Psoas muscle (tissue), 8 donors: ENCODE measurements around the gene POLR3E. TPM values are rescaled to one million over a fixed set of nuclear protein-coding genes. Genes with fewer than 3 reads are reported as not detected.

ENCODE experiments used
- ATAC-seq, 4 donors: fragments of 200-7000 bp; cut with Tn5 transposase; one replicate each; pipeline ENCODE4 v1.9.1; 2020; ENCODE audit warnings: moderate library complexity in 3 of 4, mild to moderate bottlenecking in 2 of 4
- DNase-seq, 2 donors: peaks; one replicate each; pipeline ENCODE4 v3.0.0-alpha.2; 2020
- H3K27ac ChIP-seq: fragments of 200-600 bp; one replicate; pipeline ENCODE4 v1.8.0; 2022
- H3K27me3 ChIP-seq, 3 donors: fragments of 200-600 bp in 1 of 3; one replicate each; pipeline versions ENCODE4 v1.6.1 to v1.8.0; 2013 to 2022; ENCODE audit warnings: low read length in 2 of 3, mild to moderate bottlenecking in 2 of 3, moderate library complexity in 1 of 3; ENCODE audit not compliant: insufficient read depth in 3 of 3
- H3K36me3 ChIP-seq, 2 donors: fragments of 200-600 bp in 1 of 2; one replicate each; pipeline versions ENCODE4 v1.6.1 to v1.8.0; 2013 to 2022; ENCODE audit warnings: low read depth in 1 of 2, mild to moderate bottlenecking in 1 of 2, moderate library complexity in 1 of 2; ENCODE audit not compliant: insufficient read depth in 1 of 2
- H3K4me1 ChIP-seq: fragments of 200-600 bp; one replicate; pipeline ENCODE4 v1.8.0; 2022
- H3K4me3 ChIP-seq: fragments of 200-600 bp; one replicate; pipeline ENCODE4 v1.8.0; 2022; ENCODE audit warnings: mild to moderate bottlenecking
- H3K9me3 ChIP-seq: fragments of 200-600 bp; one replicate; pipeline ENCODE4 v1.8.0; 2022
- CTCF ChIP-seq: fragments of 200-600 bp; IDR thresholded peaks from one replicate; pipeline ENCODE4 v1.8.0; 2022; ENCODE audit warnings: antibody characterized with exemption
- WGBS, 3 donors: extraction: QIAGEN DNeasy Blood & Tissue Kit; methylation state at CpG; one replicate each; pipeline versions ENCODE4 v1.1.6 to v1.1.7; 2013; 5-methylcytosine and 5-hydroxymethylcytosine counted together
- intact Hi-C, 2 donors: fragments of 100-400 bp; cut with DNase I; formaldehyde crosslinking; loops; one replicate each; pipeline versions ENCODE4 v1.11.0 to v1.14.2; 2022
- polyA plus RNA-seq, 3 donors: library from polyadenylated mRNA; stranded (reverse); fragments of 200-250 nt; gene quantifications; one replicate each; pipeline ENCODE4 v1.2.3, GENCODE V29; 2013
- total RNA-seq, 4 donors: library from RNA; stranded (reverse); fragmentation: NEBNext Ultra II Directional in 2 of 4; extraction: Animal tissue kit (Norgen Biotek cat#: 25700) in 2 of 4; gene quantifications; one replicate each; pipeline versions ENCODE4 v1.2.1 to v1.2.4, GENCODE V29; 2021 to 2023
- donor health status: healthy with polysubstance abuse.
- donor health status: DM: no; HTN: no; CAD: no; lungs with moderate emphysema.
- donor health status: Bipolar disorder and iron deficiency.
- donor health status: healthy.
- donor health status: DM: yes; HTN: yes; CAD: no.
- donor health status: DM: no; HTN: no; CAD: no.
- donor health status: DM: no; HTN: no; CAD: no.
- donor health status: DM: yes; HTN: yes; CAD: no.

The POLR3E gene
- total and polyA plus RNA-seq, 7 donors: 45.6 to 119 (median 90.1) TPM

- no peaks in the 10 kb centered on the region for H3K4me1 ChIP-seq
- ATAC-seq (no peak), DNase-seq (no peak)
- H3K4me3 ChIP-seq: no peak overlapping the region
- H3K9me3 ChIP-seq: no peaks in the 10 kb centered on the region
- intact Hi-C loops: no loop called here
- no peak overlapping the region for H3K27ac ChIP-seq
- TF ChIP-seq CTCF: no peak
- peaks cover 0 to 14% of the 10 kb centered on the region in 2 donors for H3K36me3 ChIP-seq
- WGBS, 3 donors: 89 to 94% (median 93%) methylated on average over 7 of the region's 7 CpGs
- H3K27me3 ChIP-seq: no peaks in the 10 kb centered on the region
Measured at GRCh38 chr16:22356930-22357634, 59.9 kb downstream of the POLR3E start.

- Histone ChIP-seq H3K36me3 (peaks cover 0 to 14% of the 10 kb centered on the region in 2 donors), H3K27ac (no peak overlapping the region), H3K9me3 (no peaks in the 10 kb centered on the region), H3K4me1 (no peaks in the 10 kb centered on the region), H3K27me3 (no peaks in the 10 kb centered on the region), H3K4me3 (no peak overlapping the region)
- 49 to 83% (median 53%) methylated on average over 1 of the region's 1 CpG for WGBS, 3 donors
- ATAC-seq (no peak), DNase-seq (no peak)
- intact Hi-C loops: no loop called here
- TF ChIP-seq CTCF: no peak
Measured at GRCh38 chr16:22357635-22357971, 60.4 kb downstream of the POLR3E start.

- Histone ChIP-seq H3K4me1 (no peaks in the 10 kb centered on the region), H3K27me3 (no peaks in the 10 kb centered on the region), H3K9me3 (no peaks in the 10 kb centered on the region), H3K36me3 (peaks cover 0 to 18% of the 10 kb centered on the region in 2 donors), H3K27ac (no peak overlapping the region), H3K4me3 (no peak overlapping the region)
- intact Hi-C loops: no loop called here
- DNase-seq: no peak
- ATAC-seq: no peak
- WGBS, 3 donors: 85 to 88% (median 86%) methylated on average over 1 of the region's 1 CpG
- no peak for TF ChIP-seq CTCF
Measured at GRCh38 chr16:22358000-22358399, 60.8 kb downstream of the POLR3E start.

- intact Hi-C loops: no loop called here
- H3K27me3 ChIP-seq: no peaks in the 10 kb centered on the region
- H3K9me3 ChIP-seq: no peaks in the 10 kb centered on the region
- DNase-seq (no peak), ATAC-seq (no peak)
- no peak overlapping the region for H3K27ac ChIP-seq
- H3K4me1 ChIP-seq: no peaks in the 10 kb centered on the region
- TF ChIP-seq CTCF: no peak
- H3K4me3 ChIP-seq: no peak overlapping the region
- peaks cover 0 to 35% of the 10 kb centered on the region in 2 donors for H3K36me3 ChIP-seq
Measured at GRCh38 chr16:22359679-22360078, 62.5 kb downstream of the POLR3E start.
